HG03520 (cell line): ENCODE results near the gene GOLGA8T.
"Not testable (repeated sequence)": the region's sequence is repeated elsewhere in the genome, so short reads cannot be mapped to it uniquely, and the experiment has no call there.

Experiments
- ATAC-seq: cut with Tn5 transposase; IDR thresholded peaks from one replicate; pipeline ENCODE4 v1.9.1; 2021; ENCODE audit warnings: mild to moderate bottlenecking, moderate library complexity; ENCODE audit not compliant: unreplicated experiment

GOLGA8T gene

DNA sequence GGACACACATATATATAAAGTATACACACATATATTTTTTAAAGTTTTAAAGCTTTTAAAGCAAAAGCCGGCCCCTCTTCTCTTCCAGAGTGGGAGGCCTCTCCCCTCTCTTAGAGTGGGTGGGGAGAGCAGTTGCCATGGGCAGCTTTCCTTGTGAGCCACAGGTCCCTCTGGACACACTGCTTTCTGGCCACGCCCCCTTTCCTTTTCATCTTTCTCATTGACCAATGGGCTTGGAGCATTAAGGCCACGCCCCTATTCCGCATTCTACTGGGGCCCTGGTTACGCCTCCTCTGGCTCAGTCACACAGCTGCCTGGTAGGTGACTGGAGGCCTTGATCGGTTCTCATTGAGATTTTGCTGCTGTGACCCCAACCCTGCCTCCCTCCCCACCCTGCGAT, at the start of gene GOLGA8T:
Gene GOLGA8T (plus strand): TSS at position 301 of the 400 bp plus-strand sequence. CDS start 98 bp downstream, at position 399.
- ATAC-seq: not testable (repeated sequence)

GRCh38 chr15:30097827-30098226, 37.0 kb upstream of the GOLGA8T start:
- ATAC-seq: not testable (repeated sequence)

GRCh38 chr15:30102890-30103289, 32.0 kb upstream of the GOLGA8T start:
- not testable (repeated sequence) for ATAC-seq

GRCh38 chr15:30103941-30104507, 30.8 kb upstream of the GOLGA8T start:
- not testable (repeated sequence) for ATAC-seq

- not testable (repeated sequence) for ATAC-seq
Observed at GRCh38 chr15:30110591-30110990, 24.3 kb upstream of the GOLGA8T start.

DNA sequence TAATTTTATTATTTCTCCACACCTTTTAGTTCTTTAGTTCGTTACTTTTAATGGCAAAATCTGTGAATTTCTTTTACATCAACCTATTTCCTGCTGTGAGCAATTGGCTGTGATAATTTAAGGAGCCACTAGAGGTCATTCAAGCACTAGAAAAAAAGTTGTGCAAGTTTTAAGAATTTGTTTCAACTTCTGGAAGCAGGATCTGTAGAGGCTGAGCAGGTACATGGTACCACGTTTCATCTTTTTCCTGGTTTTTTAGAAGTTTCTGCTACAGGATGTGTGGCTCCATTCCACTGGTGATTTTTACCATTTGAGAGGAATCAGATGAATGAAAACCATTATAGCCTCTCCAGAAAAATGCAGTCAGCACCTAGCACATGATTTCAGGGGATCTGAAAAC, 4.8 kb upstream of the GOLGA8T start:
- ATAC-seq: not testable (repeated sequence)

GRCh38 chr15:30143246-30143645, 8.4 kb downstream of the GOLGA8T start:
- ATAC-seq: not testable (repeated sequence)

DNA sequence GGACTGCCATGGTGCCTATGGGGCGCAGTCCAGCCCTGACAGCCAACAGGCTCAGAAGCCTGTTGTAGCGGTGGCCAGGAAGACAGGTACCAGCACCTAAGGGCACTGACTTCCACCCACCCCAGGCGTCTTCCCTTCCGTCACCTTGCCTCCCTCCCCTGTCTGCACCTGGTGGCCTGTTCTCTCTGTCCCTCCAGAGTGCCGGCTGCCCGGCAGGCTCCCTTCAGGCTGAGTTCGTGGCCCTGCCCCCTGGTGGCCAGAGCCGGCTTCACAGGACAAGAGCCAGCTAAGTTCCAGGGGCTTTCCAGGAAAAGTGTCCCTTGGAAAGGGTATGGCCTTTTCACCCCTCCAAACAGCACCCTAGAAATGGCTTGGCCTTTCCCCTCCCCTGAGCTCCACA, 15.0 kb downstream of the GOLGA8T start:
- ATAC-seq: not testable (repeated sequence)

- not testable (repeated sequence) for ATAC-seq
Observed at GRCh38 chr15:30162479-30163357, 27.9 kb downstream of the GOLGA8T start.

DNA sequence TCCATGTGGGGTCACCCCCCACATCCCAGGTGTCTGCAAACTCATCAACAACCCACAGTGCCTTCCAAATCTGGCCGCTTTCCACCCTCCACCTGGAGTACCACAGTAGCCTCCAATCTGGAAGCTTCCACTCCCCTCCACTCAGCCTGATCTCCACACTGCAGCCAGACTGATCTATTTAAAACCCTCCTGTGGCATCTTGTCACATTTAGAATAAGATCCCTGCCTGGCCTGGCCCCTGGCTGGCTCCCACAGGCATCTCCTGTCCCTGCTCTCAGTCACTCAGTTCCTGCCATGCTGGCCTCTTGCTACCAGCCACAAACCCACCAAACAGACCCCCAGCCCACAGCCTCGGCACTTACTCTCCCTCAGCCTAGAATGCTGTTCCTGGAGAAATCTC, 28.9 kb downstream of the GOLGA8T start:
- not testable (repeated sequence) for ATAC-seq

DNA sequence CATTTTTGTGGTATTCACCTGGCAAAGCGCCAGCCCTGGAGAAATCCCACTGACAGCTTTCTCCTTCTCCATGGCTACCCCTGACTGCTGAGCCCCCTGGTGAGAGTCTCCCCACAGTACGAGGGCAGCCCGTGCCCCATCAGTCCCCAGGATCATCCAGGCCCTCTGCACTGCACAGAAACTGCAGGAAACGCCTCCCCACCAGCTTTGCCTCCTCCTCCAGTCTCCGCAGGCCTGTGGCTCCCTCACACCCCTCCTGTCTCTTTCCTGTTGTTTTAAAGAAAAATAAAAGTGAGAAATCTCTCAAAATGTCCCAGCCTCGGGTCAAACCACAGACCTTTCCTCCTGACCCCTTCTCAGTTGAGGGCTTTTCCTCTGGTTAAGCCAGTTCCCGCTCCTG, 29.4 kb downstream of the GOLGA8T start:
- ATAC-seq: not testable (repeated sequence)

DNA sequence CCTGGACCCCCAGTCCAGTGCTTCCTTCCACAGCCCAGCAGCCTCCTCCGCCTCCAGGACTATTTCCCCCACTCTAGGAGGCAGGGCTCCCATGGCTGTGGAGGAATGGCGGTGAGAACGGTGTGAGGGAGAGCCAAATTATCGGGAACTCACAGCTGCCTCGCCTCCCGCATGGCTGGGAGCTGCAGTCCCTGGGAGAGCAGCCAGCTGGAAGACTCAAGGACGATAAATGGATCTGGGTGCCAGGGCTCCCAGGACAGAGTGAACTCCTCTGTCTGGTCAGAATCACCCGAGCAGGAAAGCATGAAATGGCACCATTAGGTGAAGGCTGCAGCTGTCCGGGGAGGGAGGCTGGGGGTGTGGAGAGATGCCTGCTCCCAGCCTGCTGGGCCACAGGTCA, 32.6 kb downstream of the GOLGA8T start:
- ATAC-seq: not testable (repeated sequence)

- not testable (repeated sequence) for ATAC-seq
Observed at GRCh38 chr15:30167886-30168285, 33.0 kb downstream of the GOLGA8T start.

DNA sequence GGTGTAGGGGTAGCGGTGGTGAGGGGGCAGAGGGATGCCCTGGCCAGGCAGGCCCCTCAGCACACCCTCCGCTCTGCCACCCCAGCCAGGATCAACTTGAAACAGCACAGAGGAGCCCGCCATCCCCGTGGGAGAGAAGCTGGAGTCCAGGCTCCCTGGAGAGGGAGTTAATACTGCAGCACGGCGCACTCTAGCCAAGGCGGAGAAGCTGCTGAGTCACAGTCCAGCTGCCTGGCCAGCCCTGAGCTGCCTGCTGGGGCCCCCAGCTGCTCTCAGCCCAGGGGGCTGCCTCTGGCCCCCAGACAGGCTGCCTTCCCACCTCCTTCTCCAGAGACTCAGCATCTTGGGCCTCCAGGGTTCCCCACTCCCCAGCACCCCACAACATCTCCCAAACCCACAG, 36.6 kb downstream of the GOLGA8T start:
- ATAC-seq: not testable (repeated sequence)

- ATAC-seq: peak; percentile 64
Observed at GRCh38 chr15:30173041-30173608, 38.3 kb downstream of the GOLGA8T start.

GRCh38 chr15:30175291-30175690, 40.4 kb downstream of the GOLGA8T start:
- ATAC-seq: not testable (repeated sequence)

- ATAC-seq: not testable (repeated sequence)
Observed at GRCh38 chr15:30176613-30177012, 41.8 kb downstream of the GOLGA8T start.

DNA sequence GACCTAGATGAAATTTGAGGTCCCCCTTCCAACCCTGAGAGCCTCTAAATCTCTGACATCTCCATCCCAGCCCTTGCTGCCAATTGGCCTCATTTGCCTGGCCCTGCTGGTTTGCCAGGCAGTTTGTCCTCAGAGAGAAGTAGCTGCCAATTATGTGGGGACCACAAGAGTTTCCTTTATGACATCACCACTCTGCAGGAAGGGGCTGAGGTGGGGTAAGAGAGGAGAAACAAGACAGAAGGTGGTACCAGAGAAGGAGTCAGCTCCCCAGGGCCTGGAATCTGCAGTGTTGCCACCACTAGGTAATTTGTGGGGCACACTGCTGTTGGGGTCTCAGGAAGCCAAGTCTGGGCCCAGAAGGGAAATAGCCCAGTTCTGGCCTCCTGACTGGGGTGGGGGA, 45.0 kb downstream of the GOLGA8T start:
- not testable (repeated sequence) for ATAC-seq

- not testable (repeated sequence) for ATAC-seq
Observed at GRCh38 chr15:30185495-30185894, 50.6 kb downstream of the GOLGA8T start.

- not testable (repeated sequence) for ATAC-seq
Observed at GRCh38 chr15:30187429-30187828, 52.6 kb downstream of the GOLGA8T start.

DNA sequence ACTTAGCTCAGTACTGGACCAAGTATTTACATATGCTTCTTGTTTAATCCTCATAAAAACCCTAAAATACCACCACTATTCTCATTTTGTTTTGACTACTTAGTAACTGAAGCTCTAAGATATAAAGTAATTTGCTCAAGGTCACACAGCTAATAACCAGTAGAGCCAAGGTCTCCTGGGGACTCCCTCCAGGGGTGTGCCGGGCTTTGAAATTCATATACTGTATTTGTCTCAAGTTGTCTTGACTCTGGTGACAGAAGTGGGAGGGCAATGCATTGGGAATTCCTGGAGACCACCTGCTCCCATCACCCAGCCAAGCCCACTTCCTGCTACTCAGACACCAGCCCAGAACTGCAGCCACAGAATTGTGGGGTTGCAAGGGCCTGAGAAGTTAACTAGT, 54.9 kb downstream of the GOLGA8T start:
- not testable (repeated sequence) for ATAC-seq

GRCh38 chr15:30191143-30191542, 56.3 kb downstream of the GOLGA8T start:
- not testable (repeated sequence) for ATAC-seq
